Measurements from ENCODE around the gene SUGP2.

Gene SUGP2

DNA sequence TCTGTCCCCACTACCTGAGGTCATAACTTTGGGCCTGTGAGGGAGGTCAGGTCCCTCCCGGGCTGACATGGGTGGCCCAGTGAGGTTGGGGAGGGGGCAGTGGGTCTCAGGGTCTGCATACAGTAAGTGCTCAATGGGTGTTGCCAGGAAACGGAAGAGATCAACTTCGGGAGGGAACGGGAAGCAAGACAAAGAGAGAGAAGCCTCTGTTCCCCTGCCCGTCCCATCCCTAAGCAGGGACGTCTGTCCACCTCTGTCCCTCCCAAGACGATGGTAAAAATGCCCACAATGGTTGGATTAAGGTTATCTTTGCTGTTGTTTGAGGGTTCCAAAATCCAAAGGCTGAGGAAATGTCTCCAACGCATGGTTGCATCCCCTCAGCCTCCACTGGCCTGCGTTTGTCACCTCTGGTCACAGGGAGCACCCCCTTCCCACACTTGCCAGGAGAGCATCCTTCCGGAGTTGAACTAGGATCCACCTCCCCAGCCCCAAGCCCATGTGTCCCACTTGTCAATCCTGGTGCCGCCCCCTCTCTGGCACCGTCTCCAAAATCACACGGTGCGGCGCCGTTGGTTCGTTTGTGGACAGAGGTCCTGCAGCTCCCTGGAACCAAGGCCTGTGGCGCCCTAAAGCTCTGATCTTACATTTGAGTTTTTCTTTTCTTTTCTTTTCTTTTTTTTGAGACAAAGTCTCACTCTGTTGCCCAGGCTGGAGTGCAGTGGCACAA, 91.5 kb downstream of the SUGP2 start:
- peak overlapping the region; percentile 35 for H3K4me3 ChIP-seq (ENCODE audit: low read length)
- DNase-seq (ENCODE audit: low read depth, low spot score): no peak

Data from Jurkat, Clone E6-1 (cell line).